Naive thymus-derived CD8-positive, alpha-beta T cell (primary cell): Measurements from ENCODE around the gene TFDP1. TPM values are rescaled to one million over a fixed set of nuclear protein-coding genes. Genes with fewer than 3 reads are reported as not detected.
A peak's percentile ranks its signal among the peaks of the same experiment; 100 is the strongest.

Source experiments
- ATAC-seq, 2 donors: fragments of 150-1000 bp; cut with Tn5 transposase in 1 of 2; sonication (Bioruptor Pico), chemical (Tn5 transposase) in 1 of 2; 1 replicate in 1 of 2; 2 replicates in 1 of 2; pipeline ENCODE4 v1.10.0; 2021; ENCODE audit warnings: mild to moderate bottlenecking in 2 of 2, moderate library complexity in 2 of 2
- POLR2A ChIA-PET: fragments of 350-600 bp; sonication (Branson Sonifier 250); formaldehyde crosslinking; loops from one replicate; lab custom pipeline; 2021; ENCODE audit warnings: antibody characterized with exemption; lab: Charles Lee
- DNase-seq, 10 donors: peaks; one replicate each; pipeline versions ENCODE4 v3.0.0 to v3.0.0-alpha.2; 2020 to 2022
- H3K27ac Mint-ChIP-seq, 10 donors: one replicate each; pipeline ENCODE4 v1.8.0; 2020 to 2022; ENCODE audit warnings: mild to moderate bottlenecking in 10 of 10, mixed read lengths in 10 of 10, moderate library complexity in 4 of 10, inconsistent platforms in 1 of 10
- H3K27me3 Mint-ChIP-seq, 5 donors: one replicate each; pipeline ENCODE4 v1.8.0; 2021 to 2022; ENCODE audit warnings: mixed read lengths in 5 of 5
- H3K36me3 Mint-ChIP-seq, 3 donors: one replicate each; pipeline ENCODE4 v1.8.0; 2020 to 2022; ENCODE audit warnings: mixed read lengths in 3 of 3, mild to moderate bottlenecking in 2 of 3, inconsistent platforms in 1 of 3
- H3K4me1 Mint-ChIP-seq, 4 donors: one replicate each; pipeline ENCODE4 v1.8.0; 2021 to 2022; ENCODE audit warnings: mixed read lengths in 4 of 4
- H3K4me3 Mint-ChIP-seq, 10 donors: one replicate each; pipeline ENCODE4 v1.8.0; 2020 to 2022; ENCODE audit warnings: mild to moderate bottlenecking in 10 of 10, mixed read lengths in 10 of 10, moderate library complexity in 6 of 10, inconsistent platforms in 1 of 10
- H3K9me3 Mint-ChIP-seq, 9 donors: one replicate each; pipeline ENCODE4 v1.8.0; 2020 to 2022; ENCODE audit warnings: mixed read lengths in 9 of 9, mild to moderate bottlenecking in 3 of 9, inconsistent platforms in 1 of 9, moderate library complexity in 1 of 9
- polyA plus RNA-seq, 3 donors: library from polyadenylated mRNA; unstranded; fragments of 300-500 nt; fragmentation: Illumina TruSeq; gene quantifications; one replicate each; pipeline ENCODE4 v1.2.3, GENCODE V29; 2021
- total RNA-seq, 8 experiments: library from RNA in 2 of 8; stranded (reverse) in 2 of 8; gene quantifications; one replicate each; pipeline ENCODE4 v1.2.3 and lab custom pipeline; 2021 to 2026

The TFDP1 gene
- total and polyA plus RNA-seq, 5 experiments from 2014 or later = 17.1 to 61.9 (median 50.1) TPM

DNA sequence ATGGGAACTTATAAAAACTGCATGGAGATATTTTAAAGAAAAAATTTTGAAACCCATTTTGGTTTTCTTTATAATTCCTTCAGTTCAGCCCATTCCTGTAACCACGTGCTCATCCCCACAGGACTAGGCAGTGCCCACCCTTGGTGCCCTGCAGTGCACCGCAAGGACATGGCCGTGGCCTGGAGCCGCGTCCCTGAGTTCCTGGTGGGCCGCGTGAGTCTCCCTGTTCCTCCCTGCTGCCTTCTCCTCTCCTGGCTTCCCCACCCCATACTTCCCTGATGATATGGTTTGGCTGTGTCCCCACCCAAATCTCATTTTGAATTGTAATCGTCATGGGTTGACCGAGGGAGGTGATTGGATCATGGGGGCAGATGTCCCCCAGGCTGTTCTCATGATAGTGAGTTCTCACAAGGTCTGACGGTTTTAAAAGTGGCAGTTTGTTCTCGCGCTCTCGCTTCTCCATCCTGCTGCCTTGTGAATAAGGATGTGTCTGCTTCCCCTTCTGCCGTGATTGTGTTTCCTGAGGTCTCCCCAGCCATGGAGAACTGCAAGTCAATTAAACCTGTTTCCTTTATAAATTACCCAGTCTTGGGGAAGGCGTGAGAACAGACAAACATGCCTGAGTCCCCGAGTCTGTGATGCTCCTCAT, 31.6 kb upstream of the TFDP1 start:
- POLR2A ChIA-PET = no interaction called here
- H3K4me3 Mint-ChIP-seq = no peak overlapping the region
- H3K27ac Mint-ChIP-seq = peak overlapping the region in 1 of 10 donors; percentile 25
- no peaks in the 10 kb centered on the region for H3K27me3 Mint-ChIP-seq
- peaks cover 0 to 1% (median 0%) of the 10 kb centered on the region in 4 donors for H3K4me1 Mint-ChIP-seq
- no peak for ATAC-seq
- DNase-seq = no peak
- peaks cover 0 to 27% (median 12%) of the 10 kb centered on the region in 3 donors for H3K36me3 Mint-ChIP-seq
- H3K9me3 Mint-ChIP-seq = no peaks in the 10 kb centered on the region

DNA sequence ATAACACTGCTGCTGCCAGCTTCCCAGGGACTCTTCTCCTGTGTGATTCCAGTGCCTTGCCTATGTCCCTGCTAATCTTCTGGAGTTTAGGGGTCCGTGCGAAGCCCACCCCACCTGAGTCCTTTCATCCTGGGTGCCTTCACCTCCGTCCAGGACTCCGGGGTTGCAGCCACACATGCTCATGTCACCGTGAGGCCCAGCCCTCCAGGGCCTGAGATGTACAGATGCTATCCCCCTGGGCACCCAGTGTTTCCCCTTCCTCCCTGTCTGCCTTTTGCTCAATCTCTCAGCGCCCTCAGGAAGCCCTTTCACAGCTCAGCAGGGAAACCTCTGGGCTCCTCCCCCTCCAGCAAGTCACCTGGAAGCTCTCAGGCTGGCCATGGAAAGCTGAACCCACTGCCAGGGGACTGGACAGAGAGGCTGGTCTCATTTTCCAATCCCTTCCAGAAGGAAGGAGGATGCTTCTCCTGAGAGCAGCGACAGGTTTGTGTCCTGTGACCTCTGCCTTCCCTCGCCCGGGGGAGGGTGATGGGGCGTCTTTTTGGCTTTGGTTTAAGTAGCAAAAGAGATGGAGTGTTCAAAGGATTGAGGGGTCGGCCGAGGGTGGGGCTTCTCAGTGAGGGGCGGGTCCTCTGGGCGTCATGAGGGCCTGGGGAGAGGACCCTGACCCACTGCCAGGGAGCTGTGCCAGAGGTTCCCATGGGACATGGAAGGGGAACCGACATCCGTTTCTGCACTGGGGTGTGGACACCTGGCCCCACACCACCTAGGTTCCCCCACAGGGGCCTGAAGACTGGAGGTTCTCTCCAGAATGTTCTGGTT, 30.8 kb upstream of the TFDP1 start:
- peaks cover 0 to 4% (median 0%) of the 10 kb centered on the region in 9 donors for H3K9me3 Mint-ChIP-seq
- POLR2A ChIA-PET = no interaction called here
- no peak overlapping the region for H3K27ac Mint-ChIP-seq
- ATAC-seq (no peak), DNase-seq (no peak)
- no peak overlapping the region for H3K4me3 Mint-ChIP-seq
- peaks cover 0 to 1% (median 0%) of the 10 kb centered on the region in 4 donors for H3K4me1 Mint-ChIP-seq
- peaks cover 0 to 27% (median 12%) of the 10 kb centered on the region in 3 donors for H3K36me3 Mint-ChIP-seq
- H3K27me3 Mint-ChIP-seq = no peaks in the 10 kb centered on the region

DNA sequence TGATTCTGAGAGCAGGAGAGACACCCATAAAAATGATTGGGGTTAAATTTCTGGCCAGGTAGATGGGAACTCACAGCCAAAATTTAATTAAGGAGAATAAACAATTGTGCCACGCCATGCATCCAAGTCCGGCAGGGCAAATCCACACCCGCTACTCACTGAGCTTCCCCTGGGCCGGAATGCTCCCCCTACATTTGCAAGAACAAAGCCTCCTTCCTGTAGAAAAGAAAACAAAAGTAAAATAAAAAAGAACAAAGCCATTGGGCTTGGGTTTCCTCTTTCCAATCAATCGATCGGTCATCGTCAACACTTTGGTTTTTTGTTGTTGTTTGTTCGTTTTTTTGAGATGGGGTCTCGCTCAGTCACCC, 30.2 kb upstream of the TFDP1 start:
- ATAC-seq = no peak
- Mint-ChIP-seq H3K27me3 (peaks cover 0 to 1% (median 0%) of the 10 kb centered on the region in 5 donors), H3K36me3 (peaks cover 0 to 22% (median 12%) of the 10 kb centered on the region in 3 donors), H3K4me3 (no peak overlapping the region), H3K27ac (no peak overlapping the region), H3K9me3 (peaks cover 0 to 4% (median 0%) of the 10 kb centered on the region in 9 donors), H3K4me1 (peaks cover 0 to 1% (median 0%) of the 10 kb centered on the region in 4 donors)
- POLR2A ChIA-PET = no interaction called here
- no peak for DNase-seq

DNA sequence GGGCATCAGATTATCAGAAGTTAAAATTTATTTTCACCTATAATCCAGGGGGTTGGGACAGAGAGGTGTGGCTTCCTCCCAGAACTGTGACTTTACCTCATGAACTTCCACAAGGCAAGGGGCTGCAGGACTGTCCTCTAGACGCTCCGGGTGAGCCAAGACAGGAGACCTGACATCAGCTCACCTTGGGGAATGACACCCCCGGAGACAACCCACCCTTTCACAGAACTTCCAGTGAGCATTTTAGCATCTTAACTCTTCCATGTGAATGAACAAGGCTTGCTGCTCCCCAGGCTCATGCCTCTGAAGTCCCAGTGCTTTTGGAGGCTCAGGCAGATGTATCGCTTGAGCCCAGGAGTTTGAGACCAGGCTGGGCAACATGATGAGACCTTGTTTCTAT, 29.4 kb upstream of the TFDP1 start:
- no peak for DNase-seq
- ATAC-seq = no peak
- Mint-ChIP-seq H3K27ac (no peak overlapping the region), H3K9me3 (peaks cover 0 to 4% (median 0%) of the 10 kb centered on the region in 9 donors), H3K4me1 (peaks cover 0 to 1% (median 0%) of the 10 kb centered on the region in 4 donors), H3K27me3 (peaks cover 0 to 2% (median 0%) of the 10 kb centered on the region in 5 donors), H3K4me3 (no peak overlapping the region), H3K36me3 (peaks cover 0 to 19% (median 12%) of the 10 kb centered on the region in 3 donors)
- POLR2A ChIA-PET = no interaction called here

DNA sequence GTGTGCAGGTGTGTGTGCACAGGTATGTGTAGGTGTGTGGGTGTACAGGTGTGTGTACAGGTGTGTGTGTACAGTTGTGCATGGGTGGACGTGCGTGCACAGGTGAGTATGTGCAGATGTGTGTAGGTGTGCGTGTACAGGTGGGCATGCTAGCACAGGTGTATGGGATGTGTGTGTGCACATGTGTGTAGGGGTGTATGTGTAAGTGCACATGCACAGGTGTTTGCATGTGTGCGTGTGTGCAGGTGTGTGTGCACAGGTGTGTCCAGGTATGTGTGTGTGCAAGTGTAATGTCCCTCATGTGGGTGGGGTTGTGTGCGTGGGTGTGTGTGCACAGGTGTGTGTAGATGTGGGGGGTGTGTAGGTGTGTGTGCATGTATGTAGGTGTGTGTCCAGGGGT, 27.5 kb upstream of the TFDP1 start:
- Mint-ChIP-seq H3K36me3 (peaks cover 0 to 3% (median 2%) of the 10 kb centered on the region in 3 donors), H3K27ac (peak overlapping the region in 1 of 10 donors; percentile 4), H3K4me1 (peaks cover 0 to 1% (median 0%) of the 10 kb centered on the region in 4 donors), H3K27me3 (peaks cover 0 to 2% (median 0%) of the 10 kb centered on the region in 5 donors), H3K4me3 (no peak overlapping the region), H3K9me3 (peaks cover 0 to 4% (median 0%) of the 10 kb centered on the region in 9 donors)
- no peak for ATAC-seq
- POLR2A ChIA-PET = interaction anchor here (0.7 kb wide), 1 partner anchor 25 kb away, joined by 6 read pairs; no protein-coding TSS in a partner anchor
- no peak for DNase-seq

DNA sequence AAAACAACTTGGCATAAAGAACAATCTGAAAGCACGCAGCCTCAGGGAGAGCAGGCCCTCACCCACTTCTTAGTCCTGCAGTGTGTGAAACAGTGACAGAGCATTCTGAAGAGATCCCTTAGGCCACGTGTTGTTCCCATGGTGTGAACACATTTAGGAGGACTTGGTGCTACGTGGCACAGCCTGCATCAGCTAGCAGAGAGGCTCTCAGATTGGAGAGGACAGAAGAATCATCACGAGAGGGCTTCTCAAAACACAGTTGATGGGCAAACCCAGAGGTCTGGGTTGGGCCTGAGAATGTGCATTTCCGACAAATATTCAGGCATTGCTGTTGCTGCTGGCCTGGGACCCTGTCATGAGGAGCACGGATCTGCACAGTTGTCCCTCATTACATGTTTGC, 26.1 kb upstream of the TFDP1 start:
- Mint-ChIP-seq H3K27me3 (peaks cover 0 to 2% (median 0%) of the 10 kb centered on the region in 5 donors), H3K27ac (no peak overlapping the region), H3K9me3 (peaks cover 0 to 4% (median 0%) of the 10 kb centered on the region in 9 donors), H3K36me3 (no peaks in the 10 kb centered on the region), H3K4me3 (no peak overlapping the region), H3K4me1 (peaks cover 1 to 7% (median 5%) of the 10 kb centered on the region in 4 donors)
- POLR2A ChIA-PET = no interaction called here
- ATAC-seq (no peak), DNase-seq (no peak)

DNA sequence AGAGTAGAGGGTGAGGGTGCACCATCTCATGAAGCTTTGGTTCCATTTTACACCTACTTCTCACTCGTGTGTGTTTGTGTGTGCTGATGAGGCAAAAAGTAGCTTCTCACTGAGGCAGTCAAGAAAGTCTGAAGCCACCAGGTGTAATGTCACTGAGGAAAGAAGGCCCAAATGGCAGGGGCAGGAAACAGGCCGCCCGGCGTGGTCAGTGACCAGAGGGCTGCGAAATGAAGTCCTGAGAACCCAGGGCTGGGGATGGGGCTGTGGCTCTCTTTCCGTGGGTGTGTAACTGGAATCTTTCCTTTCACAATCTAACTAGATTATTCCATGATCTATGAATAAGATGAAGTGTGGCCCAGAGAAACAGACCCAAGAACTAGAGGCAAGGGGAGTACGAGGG, 25.5 kb upstream of the TFDP1 start:
- no peak overlapping the region for H3K4me3 Mint-ChIP-seq
- POLR2A ChIA-PET = no interaction called here
- peaks cover 0 to 4% (median 0%) of the 10 kb centered on the region in 9 donors for H3K9me3 Mint-ChIP-seq
- no peaks in the 10 kb centered on the region for H3K36me3 Mint-ChIP-seq
- peaks cover 1 to 7% (median 5%) of the 10 kb centered on the region in 4 donors for H3K4me1 Mint-ChIP-seq
- ATAC-seq (no peak), DNase-seq (no peak)
- H3K27ac Mint-ChIP-seq = peak overlapping the region in 1 of 10 donors; percentile 60
- peaks cover 0 to 2% (median 0%) of the 10 kb centered on the region in 5 donors for H3K27me3 Mint-ChIP-seq

DNA sequence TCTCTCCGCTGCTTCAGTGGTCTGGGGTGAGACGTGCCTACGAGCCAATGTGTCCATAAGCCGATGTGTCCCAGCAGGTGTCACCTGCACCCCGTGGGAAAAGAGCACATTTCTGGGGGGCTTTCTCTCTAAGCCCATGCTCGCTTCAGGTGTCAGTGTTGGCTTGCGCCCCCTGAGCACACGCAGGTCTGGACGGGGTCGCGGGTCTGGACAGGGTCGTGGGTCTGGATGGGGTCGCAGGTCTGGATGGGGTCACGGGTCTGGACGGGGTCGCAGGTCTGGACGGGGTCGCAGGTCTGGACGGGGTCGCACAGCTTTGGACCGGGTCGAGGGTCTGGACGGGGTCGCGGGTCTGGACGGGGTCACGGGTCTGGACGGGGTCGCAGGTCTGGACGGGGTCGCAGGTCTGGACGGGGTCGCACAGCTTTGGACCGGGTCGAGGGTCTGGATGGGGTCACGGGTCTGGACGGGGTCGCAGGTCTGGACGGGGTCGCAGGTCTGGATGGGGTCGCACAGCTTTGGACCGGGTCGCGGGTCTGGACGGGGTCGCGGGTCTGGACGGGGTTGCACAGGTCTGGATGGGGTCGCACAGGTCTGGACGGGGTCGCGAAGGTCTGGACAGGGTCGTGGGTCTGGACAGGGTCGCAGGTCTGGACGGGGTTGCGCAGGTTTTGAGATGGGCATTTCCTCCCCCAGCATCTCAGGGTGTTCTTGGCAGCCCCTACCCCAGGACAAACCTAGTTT, 24.5 kb upstream of the TFDP1 start:
- POLR2A ChIA-PET = no interaction called here
- Mint-ChIP-seq H3K36me3 (no peaks in the 10 kb centered on the region), H3K9me3 (peaks cover 0 to 4% (median 0%) of the 10 kb centered on the region in 9 donors), H3K27me3 (peaks cover 0 to 4% (median 0%) of the 10 kb centered on the region in 5 donors), H3K4me3 (no peak overlapping the region), H3K4me1 (peaks cover 1 to 7% (median 5%) of the 10 kb centered on the region in 4 donors), H3K27ac (no peak overlapping the region)
- ATAC-seq = no peak
- no peak for DNase-seq

DNA sequence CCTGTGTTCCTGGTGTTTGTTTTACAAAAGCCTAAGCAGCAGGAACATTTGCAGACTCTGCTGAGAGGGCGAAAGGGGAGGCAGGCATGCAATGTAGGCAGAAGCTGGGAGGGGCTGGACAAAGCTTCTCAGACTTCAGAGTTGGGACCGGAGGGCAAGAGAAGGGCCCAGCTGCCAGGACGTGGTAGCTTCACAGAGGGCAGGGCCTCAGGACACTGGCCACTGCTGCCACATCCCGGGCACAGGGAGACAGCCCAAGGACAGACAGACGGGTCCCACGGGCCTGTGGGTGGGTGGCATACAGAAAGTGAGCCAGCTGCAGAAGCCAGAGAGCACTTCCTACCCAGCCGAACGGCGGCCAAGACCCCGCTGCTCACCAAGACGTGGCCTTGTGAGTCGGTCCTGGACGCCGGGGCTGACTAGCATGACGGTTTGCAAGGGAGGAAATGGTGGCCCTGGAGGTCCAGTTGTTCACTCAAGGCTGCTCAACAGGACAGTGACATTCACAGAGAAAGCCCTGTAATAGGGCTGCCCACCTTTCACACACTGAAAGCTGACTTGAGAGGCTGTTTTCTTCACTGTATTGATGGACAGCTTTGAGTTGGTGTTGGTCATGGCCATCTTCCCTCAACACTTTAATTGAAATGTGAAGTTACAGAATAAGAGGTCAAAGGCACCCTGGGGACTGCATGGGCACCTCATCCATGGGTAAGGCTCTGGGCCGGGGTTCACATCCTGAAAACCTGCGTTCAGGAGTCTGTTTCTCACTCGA, 23.7 kb upstream of the TFDP1 start:
- Mint-ChIP-seq H3K36me3 (no peaks in the 10 kb centered on the region), H3K27me3 (peaks cover 0 to 11% (median 0%) of the 10 kb centered on the region in 5 donors), H3K27ac (no peak overlapping the region), H3K9me3 (peaks cover 0 to 4% (median 0%) of the 10 kb centered on the region in 9 donors), H3K4me1 (peaks cover 1 to 7% (median 5%) of the 10 kb centered on the region in 4 donors), H3K4me3 (no peak overlapping the region)
- POLR2A ChIA-PET = no interaction called here
- no peak for ATAC-seq
- DNase-seq = no peak

DNA sequence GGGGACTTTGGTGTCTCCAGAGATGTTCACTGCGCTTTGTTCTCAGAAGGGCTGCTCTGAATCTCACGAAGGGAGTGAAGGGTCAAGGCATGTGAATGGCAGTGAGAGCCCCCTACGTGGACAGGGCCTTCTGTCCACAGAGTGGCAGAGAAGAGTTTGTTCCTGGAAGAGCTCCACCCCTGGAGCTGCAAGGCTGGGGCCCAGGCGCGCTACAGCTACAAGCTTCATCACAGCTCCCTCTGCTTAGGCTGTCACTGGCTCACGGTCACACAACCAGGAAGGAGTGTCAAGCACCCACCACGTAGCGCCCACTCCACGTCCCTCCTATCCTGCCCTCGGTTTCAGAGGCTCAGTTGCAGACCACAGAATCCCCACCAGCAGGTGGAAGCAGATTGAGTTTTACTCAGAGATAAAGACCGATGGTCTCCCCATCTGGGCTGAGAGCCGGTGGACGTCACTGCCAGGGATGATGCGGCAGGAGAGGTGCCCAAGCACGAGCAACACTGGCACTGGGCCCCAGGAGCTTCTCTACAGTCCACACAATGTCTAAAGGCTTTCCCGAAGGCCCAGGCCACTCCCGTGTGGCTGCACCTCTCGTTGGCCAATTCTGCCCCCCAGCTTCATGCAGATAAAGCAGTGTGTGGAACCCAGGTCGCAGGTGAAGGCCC, 23.0 kb upstream of the TFDP1 start:
- POLR2A ChIA-PET = no interaction called here
- Mint-ChIP-seq H3K9me3 (peaks cover 0 to 5% (median 0%) of the 10 kb centered on the region in 9 donors), H3K27me3 (peaks cover 0 to 16% (median 3%) of the 10 kb centered on the region in 5 donors), H3K4me1 (peaks cover 1 to 7% (median 5%) of the 10 kb centered on the region in 4 donors), H3K4me3 (no peak overlapping the region), H3K27ac (no peak overlapping the region), H3K36me3 (no peaks in the 10 kb centered on the region)
- no peak for DNase-seq
- ATAC-seq = no peak

DNA sequence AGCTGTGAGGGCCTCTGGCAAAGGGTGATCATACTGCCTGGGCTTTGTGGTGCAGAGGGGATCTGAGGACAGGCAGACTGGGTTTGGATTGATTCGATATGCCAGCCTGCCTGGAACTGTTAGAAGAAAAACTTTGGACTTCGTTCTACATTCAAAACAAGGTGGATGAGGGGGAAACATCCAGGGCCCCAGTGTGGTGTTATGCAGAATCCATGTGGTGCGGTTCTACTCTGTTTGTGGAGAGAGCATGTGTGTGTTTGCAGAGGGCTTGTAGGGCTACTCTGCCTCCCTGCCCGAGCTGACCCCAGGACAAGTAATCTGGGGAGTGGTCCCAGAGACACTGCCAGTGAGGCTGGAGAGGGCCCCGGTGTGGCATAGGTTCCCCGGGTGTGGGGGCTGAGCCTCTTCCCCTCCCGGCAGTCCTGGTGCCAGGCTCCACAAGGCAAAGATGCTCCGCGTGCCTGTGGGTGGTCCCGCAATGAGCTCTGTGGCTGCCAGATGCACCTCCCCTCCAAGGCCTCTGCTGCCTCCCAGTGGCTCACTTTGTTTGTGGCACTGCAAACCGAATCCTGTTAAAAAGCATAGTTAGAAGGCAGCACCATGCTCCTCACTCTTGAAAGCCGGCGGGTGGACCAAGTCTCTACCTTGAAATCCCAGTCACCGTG, 22.3 kb upstream of the TFDP1 start:
- DNase-seq = peak; percentile 33 to 72 (median 43)
- Mint-ChIP-seq H3K4me1 (peaks cover 1 to 7% (median 5%) of the 10 kb centered on the region in 4 donors), H3K9me3 (peaks cover 0 to 9% (median 0%) of the 10 kb centered on the region in 9 donors), H3K4me3 (no peak overlapping the region), H3K36me3 (no peaks in the 10 kb centered on the region), H3K27ac (peak overlapping the region in 4 of 10 donors; percentile 28 to 76 (median 62)), H3K27me3 (peaks cover 0 to 20% (median 7%) of the 10 kb centered on the region in 5 donors)
- ATAC-seq = peak; percentile 76 to 80
- POLR2A ChIA-PET = no interaction called here
